Loucy (cell line): ENCODE measurements around the gene CERK.

Source experiments
- H2AFZ ChIP-seq: fragments of 200-600 bp; sonication (generic); 2 replicates; pipeline ENCODE4 v1.6.0; 2016; ENCODE audit warnings: antibody characterized with exemption, mild to moderate bottlenecking, low read length, moderate library complexity
- H3F3A ChIP-seq: fragments of 200-600 bp; 2 replicates; pipeline ENCODE4 v1.6.0; 2016; ENCODE audit warnings: antibody characterized with exemption, low read depth, mild to moderate bottlenecking
- H3K27me3 ChIP-seq: fragments of 200-600 bp; sonication (generic); 2 replicates; pipeline ENCODE4 v1.6.1; 2014; ENCODE audit warnings: low read length, mild to moderate bottlenecking; ENCODE audit not compliant: insufficient read depth, poor library complexity, severe bottlenecking
- H3K36me3 ChIP-seq: fragments of 200-600 bp; sonication (generic); 2 replicates; pipeline ENCODE4 v1.6.1; 2016; ENCODE audit warnings: low read length; ENCODE audit not compliant: insufficient read depth
- H3K4me1 ChIP-seq: fragments of 200-600 bp; sonication (generic); 2 replicates; pipeline ENCODE4 v1.5.1; 2014; ENCODE audit warnings: low read length, mild to moderate bottlenecking; ENCODE audit not compliant: insufficient read depth, poor library complexity, severe bottlenecking
- H3K4me2 ChIP-seq: fragments of 200-600 bp; sonication (generic); 2 replicates; pipeline ENCODE4 v1.6.0; 2014; ENCODE audit warnings: antibody characterized with exemption, low read length, low read depth, mild to moderate bottlenecking; ENCODE audit not compliant: poor library complexity, severe bottlenecking
- H3K4me3 ChIP-seq: fragments of 200-600 bp; sonication (generic); 2 replicates; pipeline ENCODE4 v1.5.1; 2014; ENCODE audit warnings: low read length, mild to moderate bottlenecking, mixed read lengths; ENCODE audit not compliant: poor library complexity, severe bottlenecking
- H3K79me2 ChIP-seq: fragments of 200-600 bp; sonication (generic); 2 replicates; pipeline ENCODE4 v1.6.1; 2014; ENCODE audit warnings: low read length; ENCODE audit not compliant: insufficient read depth
- H3K9ac ChIP-seq: fragments of 200-600 bp; sonication (generic); 2 replicates; pipeline ENCODE4 v1.6.0; 2014; ENCODE audit warnings: mild to moderate bottlenecking, low read depth, low read length, moderate library complexity; ENCODE audit not compliant: poor library complexity, severe bottlenecking
- H3K9me2 ChIP-seq: fragments of 200-600 bp; sonication (generic); replicated peaks from 2 replicates; pipeline ENCODE4 v1.6.1; 2016; ENCODE audit warnings: low read depth, low read length, mixed read lengths
- H3K9me3 ChIP-seq: fragments of 200-600 bp; sonication (generic); 2 replicates; pipeline ENCODE4 v1.6.1; 2014; ENCODE audit warnings: mild to moderate bottlenecking, antibody characterized with exemption, low read length, low read depth; ENCODE audit not compliant: insufficient read depth
- H4K20me1 ChIP-seq: fragments of 200-600 bp; sonication (generic); 2 replicates; pipeline ENCODE4 v1.6.0; 2014; ENCODE audit warnings: antibody characterized with exemption, low read length, mild to moderate bottlenecking; ENCODE audit not compliant: insufficient read depth, poor library complexity, severe bottlenecking
- CTCF ChIP-seq: fragments of 200-600 bp; sonication (generic); conservative IDR thresholded peaks from 2 replicates; pipeline ENCODE4 v1.5.1; 2014; ENCODE audit warnings: mild to moderate bottlenecking, antibody characterized with exemption, low read length
- EZH2phosphoT487 ChIP-seq: fragments of 200-600 bp; IDR thresholded peaks from 2 replicates; pipeline ENCODE4 v1.6.1; 2018; ENCODE audit warnings: antibody characterized with exemption, mild to moderate bottlenecking, moderate library complexity, borderline replicate concordance

The CERK gene

GRCh38 chr22:46706060-46706459 lies 32.0 kb downstream of the CERK start:
- no peak overlapping the region for H2AFZ ChIP-seq
- no peak overlapping the region for H3K4me3 ChIP-seq
- no peaks in the 10 kb centered on the region for H3F3A ChIP-seq
- no peaks in the 10 kb centered on the region for H3K4me1 ChIP-seq
- no peaks in the 10 kb centered on the region for H4K20me1 ChIP-seq
- no peak overlapping the region for H3K9ac ChIP-seq
- H3K36me3 ChIP-seq, result peaks cover 78% of the 10 kb centered on the region; the same call in 1 of the 2 replicates
- TF ChIP-seq CTCF, result no peak
- no peak for TF ChIP-seq EZH2phosphoT487
- no peaks in the 10 kb centered on the region for H3K79me2 ChIP-seq
- H3K9me3 ChIP-seq, result no peaks in the 10 kb centered on the region
- no peak overlapping the region for H3K4me2 ChIP-seq
- H3K9me2 ChIP-seq, result no peaks in the 10 kb centered on the region
- H3K27me3 ChIP-seq, result no peaks in the 10 kb centered on the region

- H4K20me1 ChIP-seq, result no peaks in the 10 kb centered on the region
- H3K9me2 ChIP-seq, result no peaks in the 10 kb centered on the region
- no peaks in the 10 kb centered on the region for H3K27me3 ChIP-seq
- peaks cover 73% of the 10 kb centered on the region; the same call in 1 of the 2 replicates for H3K36me3 ChIP-seq
- H3K9ac ChIP-seq, result no peak overlapping the region
- H3K4me2 ChIP-seq, result no peak overlapping the region
- no peaks in the 10 kb centered on the region for H3K9me3 ChIP-seq
- no peak overlapping the region for H2AFZ ChIP-seq
- no peaks in the 10 kb centered on the region for H3K4me1 ChIP-seq
- no peaks in the 10 kb centered on the region for H3K79me2 ChIP-seq
- TF ChIP-seq CTCF, result no peak
- no peak for TF ChIP-seq EZH2phosphoT487
- H3K4me3 ChIP-seq, result no peak overlapping the region
- H3F3A ChIP-seq, result no peaks in the 10 kb centered on the region
Measured at GRCh38 chr22:46703996-46704370, 34.1 kb downstream of the CERK start.

- Histone ChIP-seq H2AFZ (no peak overlapping the region), H3K9me3 (no peaks in the 10 kb centered on the region), H3K4me3 (no peak overlapping the region), H3K4me2 (no peak overlapping the region), H3K79me2 (no peaks in the 10 kb centered on the region), H3K9ac (no peak overlapping the region), H4K20me1 (no peaks in the 10 kb centered on the region), H3K27me3 (no peaks in the 10 kb centered on the region), H3K4me1 (no peaks in the 10 kb centered on the region), H3F3A (no peaks in the 10 kb centered on the region), H3K36me3 (peaks cover 71% of the 10 kb centered on the region; the same call in 1 of the 2 replicates), H3K9me2 (no peaks in the 10 kb centered on the region)
- TF ChIP-seq EZH2phosphoT487 (no peak), CTCF (no peak)
Measured at GRCh38 chr22:46703171-46703995, 34.7 kb downstream of the CERK start.
